Measurements from ENCODE around the gene CACNG7. TPM values are rescaled to one million over a fixed set of nuclear protein-coding genes. Genes with fewer than 3 reads are reported as not detected.
A peak's percentile ranks its signal among the peaks of the same experiment; 100 is the strongest.

The CACNG7 gene
- total and polyA plus RNA-seq, 3 experiments from 2014 or later, result not detected

DNA sequence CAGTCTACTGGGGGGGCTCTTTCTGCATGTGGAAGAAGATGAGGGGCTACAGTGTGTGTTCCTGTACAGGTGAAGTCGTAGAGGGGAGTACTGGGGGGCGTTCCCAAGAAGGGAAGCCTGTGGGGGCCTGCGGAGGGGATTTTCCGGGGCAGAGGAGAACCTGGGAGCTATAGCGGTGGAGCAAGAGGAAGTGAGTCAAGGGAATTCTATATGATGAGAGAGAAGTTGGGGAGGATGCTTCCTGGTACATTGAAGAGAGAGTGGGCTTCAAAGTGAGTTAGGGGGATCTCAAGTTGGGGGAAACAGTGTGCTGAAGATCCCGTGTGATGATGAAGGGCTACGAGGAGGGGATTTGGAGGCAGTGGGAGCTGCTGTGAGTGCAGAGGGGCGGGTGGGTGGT, 51.8 kb downstream of the CACNG7 start:
- CTCF ChIA-PET, result no interaction called here
- Mint-ChIP-seq H3K27ac (no peak overlapping the region), H3K4me3 (no peak overlapping the region), H3K4me1 (peaks cover 3 to 14% (median 7%) of the 10 kb centered on the region in 3 donors), H3K9me3 (peaks cover 0 to 2% (median 0%) of the 10 kb centered on the region in 5 donors), H3K27me3 (peaks cover 63 to 74% of the 10 kb centered on the region in 2 donors), H3K36me3 (no peaks in the 10 kb centered on the region)
- Histone ChIP-seq H3K36me3 (ENCODE audit: insufficient read depth, low read length) (no peaks in the 10 kb centered on the region), H3K9me3 (ENCODE audit: low read length) (no peaks in the 10 kb centered on the region), H3K4me3 (ENCODE audit: low read length) (no peak overlapping the region), H3K27ac (ENCODE audit: low read depth, low read length) (no peak overlapping the region), H3K27me3 (ENCODE audit: insufficient read depth, low read length, poor library complexity, severe bottlenecking) (peaks cover 31% of the 10 kb centered on the region), H3K4me1 (ENCODE audit: insufficient read depth, low read length) (no peaks in the 10 kb centered on the region)
- no peak for DNase-seq
- POLR2A ChIA-PET, result no interaction called here

DNA sequence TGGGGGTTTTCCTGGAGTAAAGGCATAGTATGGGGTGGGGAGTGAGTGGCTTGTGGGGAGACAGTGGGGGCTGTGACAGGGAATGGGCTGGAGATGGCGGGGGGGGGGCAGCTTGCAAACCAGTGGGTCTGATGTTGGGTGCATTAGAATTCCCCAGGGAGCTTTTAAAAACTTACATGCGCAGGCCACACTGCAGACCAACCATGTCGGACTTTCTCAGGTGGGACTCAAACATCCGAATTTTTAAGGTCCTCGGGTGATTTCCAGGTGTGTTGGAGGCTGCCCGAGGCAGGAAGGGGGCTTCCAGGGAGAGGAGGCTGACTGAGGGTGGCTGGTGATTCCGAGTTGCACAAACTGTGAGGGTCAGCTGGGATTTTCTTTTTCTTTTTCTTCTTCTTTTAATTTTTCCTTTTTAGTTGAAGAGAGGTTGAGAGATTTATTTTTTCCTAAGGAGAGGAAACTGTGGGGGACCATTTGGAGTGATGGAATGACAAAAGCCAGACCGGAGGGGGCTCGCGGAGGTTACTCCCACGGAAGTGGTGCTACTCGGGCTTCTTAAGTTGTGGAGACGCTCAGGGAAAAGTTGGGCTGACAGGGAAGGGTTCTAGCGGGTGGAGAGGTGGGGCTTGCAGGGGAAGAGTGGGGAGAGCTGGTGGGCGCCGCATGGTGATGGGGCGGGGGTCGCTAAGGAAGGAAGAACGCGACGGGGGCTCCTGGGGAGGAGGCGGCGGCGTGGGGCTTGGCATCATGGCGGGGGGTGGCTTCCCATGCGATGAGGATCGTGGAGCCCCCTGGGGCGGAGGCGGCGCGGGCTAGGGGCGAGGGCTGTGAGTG, 52.7 kb downstream of the CACNG7 start:
- Histone ChIP-seq H3K27me3 (ENCODE audit: insufficient read depth, low read length, poor library complexity, severe bottlenecking) (peaks cover 31% of the 10 kb centered on the region), H3K27ac (ENCODE audit: low read depth, low read length) (no peak overlapping the region), H3K9me3 (ENCODE audit: low read length) (no peaks in the 10 kb centered on the region), H3K4me1 (ENCODE audit: insufficient read depth, low read length) (no peaks in the 10 kb centered on the region), H3K4me3 (ENCODE audit: low read length) (no peak overlapping the region), H3K36me3 (ENCODE audit: insufficient read depth, low read length) (no peaks in the 10 kb centered on the region)
- CTCF ChIA-PET, result no interaction called here
- H3K9me3 Mint-ChIP-seq, result peaks cover 0 to 2% (median 0%) of the 10 kb centered on the region in 5 donors
- no peak for DNase-seq
- no peaks in the 10 kb centered on the region for H3K36me3 Mint-ChIP-seq
- no peak overlapping the region for H3K27ac Mint-ChIP-seq
- peaks cover 3 to 14% (median 7%) of the 10 kb centered on the region in 3 donors for H3K4me1 Mint-ChIP-seq
- H3K27me3 Mint-ChIP-seq, result peaks cover 62 to 79% of the 10 kb centered on the region in 2 donors
- POLR2A ChIA-PET, result no interaction called here
- no peak overlapping the region for H3K4me3 Mint-ChIP-seq

DNA sequence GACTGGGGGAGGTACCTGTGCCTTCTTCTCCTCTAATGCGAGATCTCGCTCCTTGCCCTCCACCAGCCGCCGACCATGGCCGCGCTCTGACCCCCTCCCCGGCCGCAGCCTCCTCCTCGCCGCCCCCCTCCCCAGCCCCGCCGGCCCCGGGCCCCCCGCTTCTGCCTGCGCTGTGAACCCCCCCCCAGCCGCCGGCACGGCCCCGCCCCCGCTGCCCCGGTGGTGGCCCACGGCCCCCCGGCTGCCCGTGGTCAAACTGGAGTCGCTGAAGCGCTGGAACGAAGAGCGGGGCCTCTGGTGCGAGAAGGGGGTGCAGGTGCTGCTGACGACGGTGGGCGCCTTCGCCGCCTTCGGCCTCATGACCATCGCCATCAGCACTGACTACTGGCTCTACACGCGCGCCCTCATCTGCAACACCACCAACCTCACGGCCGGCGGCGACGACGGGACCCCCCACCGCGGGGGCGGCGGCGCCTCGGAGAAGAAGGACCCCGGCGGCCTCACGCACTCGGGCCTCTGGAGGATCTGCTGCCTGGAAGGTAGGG, 53.9 kb downstream of the CACNG7 start, which contains the start of gene CACNG8:
TSS of gene CACNG8 (plus strand) at position 51 of the 545 bp plus-strand sequence.
- no peaks in the 10 kb centered on the region for H3K36me3 ChIP-seq (ENCODE audit: insufficient read depth, low read length)
- Mint-ChIP-seq H3K4me3 (no peak within 1 kb of the TSS), H3K36me3 (no peaks in the 10 kb centered on the region), H3K27me3 (peaks cover 53 to 77% of the 10 kb centered on the region in 2 donors), H3K27ac (peak within 1 kb of the TSS in 1 of 8 donors; percentile 65), H3K9me3 (peaks cover 0 to 2% (median 0%) of the 10 kb centered on the region in 5 donors), H3K4me1 (peaks cover 3 to 10% (median 5%) of the 10 kb centered on the region in 3 donors)
- H3K9me3 ChIP-seq (ENCODE audit: low read length), result no peaks in the 10 kb centered on the region
- DNase-seq, result no peak
- POLR2A ChIA-PET, result no interaction called here
- peaks cover 34% of the 10 kb centered on the region for H3K27me3 ChIP-seq (ENCODE audit: insufficient read depth, low read length, poor library complexity, severe bottlenecking)
- H3K27ac ChIP-seq (ENCODE audit: low read depth, low read length), result no peak within 1 kb of the TSS
- no peak within 1 kb of the TSS for H3K4me3 ChIP-seq (ENCODE audit: low read length)
- CTCF ChIA-PET, result no interaction called here
- H3K4me1 ChIP-seq (ENCODE audit: insufficient read depth, low read length), result no peaks in the 10 kb centered on the region

DNA sequence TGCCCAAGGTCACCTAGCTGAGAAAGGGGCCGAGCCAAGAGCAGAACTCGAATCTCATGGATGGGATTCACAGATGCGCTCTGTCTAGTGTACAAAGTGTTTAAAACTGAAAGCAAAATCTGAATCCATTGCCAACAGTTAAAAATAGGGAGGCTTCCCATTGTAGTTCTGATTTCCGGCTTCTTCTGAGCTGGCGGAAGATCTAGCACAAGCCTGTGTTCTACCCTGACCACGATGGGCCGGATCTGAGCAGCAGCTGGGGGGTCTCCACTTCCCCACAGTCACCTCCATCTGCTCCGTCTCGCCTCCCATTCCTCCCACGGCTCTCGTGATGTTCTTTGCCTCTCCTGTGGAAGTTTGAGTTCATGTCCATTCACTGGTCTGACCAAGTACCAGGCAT, 56.0 kb downstream of the CACNG7 start:
- no peaks in the 10 kb centered on the region for H3K9me3 Mint-ChIP-seq
- H3K9me3 ChIP-seq (ENCODE audit: low read length), result no peaks in the 10 kb centered on the region
- no peaks in the 10 kb centered on the region for H3K36me3 Mint-ChIP-seq
- DNase-seq, result no peak
- H3K27me3 ChIP-seq (ENCODE audit: insufficient read depth, low read length, poor library complexity, severe bottlenecking), result peaks cover 26% of the 10 kb centered on the region
- no peaks in the 10 kb centered on the region for H3K36me3 ChIP-seq (ENCODE audit: insufficient read depth, low read length)
- H3K4me3 Mint-ChIP-seq, result no peak overlapping the region
- no peak overlapping the region for H3K27ac ChIP-seq (ENCODE audit: low read depth, low read length)
- peaks cover 42 to 62% of the 10 kb centered on the region in 2 donors for H3K27me3 Mint-ChIP-seq
- H3K4me1 Mint-ChIP-seq, result peaks cover 0 to 6% (median 4%) of the 10 kb centered on the region in 3 donors
- peak overlapping the region in 3 of 8 donors; percentile 27 to 62 (median 60) for H3K27ac Mint-ChIP-seq
- ChIA-PET CTCF (interaction anchor here (1.2 kb wide), 1 partner anchor 59 kb away, joined by 3 read pairs; no protein-coding TSS in a partner anchor), POLR2A (no interaction called here)
- no peaks in the 10 kb centered on the region for H3K4me1 ChIP-seq (ENCODE audit: insufficient read depth, low read length)
- H3K4me3 ChIP-seq (ENCODE audit: low read length), result no peak overlapping the region

DNA sequence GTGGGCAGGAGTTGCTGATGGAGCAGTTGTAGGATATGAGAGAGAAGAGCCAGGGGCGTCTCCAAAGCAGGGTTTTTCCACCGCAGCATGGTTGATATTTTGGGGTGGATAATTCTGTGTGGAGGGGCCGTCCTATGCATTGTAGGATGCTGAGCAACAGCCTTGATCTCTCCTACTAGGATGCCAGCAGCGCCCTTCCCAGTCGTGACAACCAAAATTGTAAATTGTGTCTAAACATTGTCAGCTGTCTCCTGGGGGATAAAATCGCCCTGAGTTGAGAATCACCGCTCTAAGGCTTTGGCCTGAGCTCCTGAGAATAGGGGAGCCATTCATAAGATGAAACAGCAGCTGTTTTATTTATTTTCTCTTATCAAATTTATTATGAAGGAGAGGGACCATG, 57.9 kb downstream of the CACNG7 start:
- peaks cover 0 to 3% (median 0%) of the 10 kb centered on the region in 5 donors for H3K9me3 Mint-ChIP-seq
- H3K9me3 ChIP-seq (ENCODE audit: low read length), result no peaks in the 10 kb centered on the region
- no peaks in the 10 kb centered on the region for H3K36me3 ChIP-seq (ENCODE audit: insufficient read depth, low read length)
- ChIA-PET CTCF (no interaction called here), POLR2A (no interaction called here)
- H3K27ac Mint-ChIP-seq, result no peak overlapping the region
- no peak for DNase-seq
- peaks cover 0 to 6% (median 4%) of the 10 kb centered on the region in 3 donors for H3K4me1 Mint-ChIP-seq
- H3K27ac ChIP-seq (ENCODE audit: low read depth, low read length), result no peak overlapping the region
- H3K4me3 Mint-ChIP-seq, result no peak overlapping the region
- no peaks in the 10 kb centered on the region for H3K4me1 ChIP-seq (ENCODE audit: insufficient read depth, low read length)
- no peak overlapping the region for H3K4me3 ChIP-seq (ENCODE audit: low read length)
- H3K27me3 ChIP-seq (ENCODE audit: insufficient read depth, low read length, poor library complexity, severe bottlenecking), result peaks cover 16% of the 10 kb centered on the region
- H3K27me3 Mint-ChIP-seq, result peaks cover 25 to 47% of the 10 kb centered on the region in 2 donors
- H3K36me3 Mint-ChIP-seq, result no peaks in the 10 kb centered on the region

DNA sequence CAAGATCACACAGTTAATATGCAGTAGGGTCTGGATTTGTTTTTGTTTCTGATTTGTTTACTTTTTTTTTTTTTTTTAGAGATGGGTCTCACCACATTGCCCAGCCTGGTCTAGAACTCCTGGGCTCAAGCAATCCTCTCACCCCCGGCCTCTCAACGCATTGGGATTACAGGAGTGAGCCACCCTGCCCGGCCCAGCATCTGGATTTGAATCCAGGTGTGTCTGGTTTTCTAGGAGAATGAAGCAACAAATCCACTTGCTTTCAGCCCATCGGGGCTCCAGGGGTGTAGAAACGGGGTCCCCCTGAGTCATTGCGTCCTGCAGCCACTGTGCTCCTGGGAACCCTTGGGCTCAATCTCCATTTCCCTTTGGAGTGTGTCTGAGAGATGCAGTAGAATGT, 60.3 kb downstream of the CACNG7 start:
- no peak overlapping the region for H3K4me3 Mint-ChIP-seq
- peaks cover 0 to 6% (median 4%) of the 10 kb centered on the region in 3 donors for H3K4me1 Mint-ChIP-seq
- no peak overlapping the region for H3K27ac Mint-ChIP-seq
- H3K27ac ChIP-seq (ENCODE audit: low read depth, low read length), result no peak overlapping the region
- H3K4me3 ChIP-seq (ENCODE audit: low read length), result no peak overlapping the region
- peaks cover 15% of the 10 kb centered on the region for H3K27me3 ChIP-seq (ENCODE audit: insufficient read depth, low read length, poor library complexity, severe bottlenecking)
- no peaks in the 10 kb centered on the region for H3K36me3 ChIP-seq (ENCODE audit: insufficient read depth, low read length)
- CTCF ChIA-PET, result no interaction called here
- peaks cover 0 to 3% (median 0%) of the 10 kb centered on the region in 5 donors for H3K9me3 Mint-ChIP-seq
- no peaks in the 10 kb centered on the region for H3K9me3 ChIP-seq (ENCODE audit: low read length)
- DNase-seq, result no peak
- no peaks in the 10 kb centered on the region for H3K4me1 ChIP-seq (ENCODE audit: insufficient read depth, low read length)
- peaks cover 24 to 44% of the 10 kb centered on the region in 2 donors for H3K27me3 Mint-ChIP-seq
- no peaks in the 10 kb centered on the region for H3K36me3 Mint-ChIP-seq
- POLR2A ChIA-PET, result no interaction called here

DNA sequence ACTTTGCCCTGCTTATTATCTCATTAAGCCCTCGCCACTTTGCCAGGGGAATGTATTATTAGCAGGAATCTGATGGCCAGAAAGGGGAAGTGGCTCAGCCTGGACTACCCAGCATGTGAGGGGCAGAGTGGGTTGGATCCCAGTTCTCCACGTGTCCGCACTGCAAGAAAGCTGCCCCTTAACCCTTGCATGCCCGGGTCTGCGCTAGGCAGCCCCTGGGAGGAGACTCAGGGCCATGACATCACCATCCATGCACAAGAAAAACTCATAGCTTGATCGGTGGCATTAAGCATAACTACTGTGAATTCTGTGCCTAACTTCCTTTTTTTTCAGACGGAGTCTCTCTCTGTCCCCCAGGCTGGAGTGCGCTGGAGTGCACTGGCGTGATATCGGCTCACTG, 62.6 kb downstream of the CACNG7 start:
- Mint-ChIP-seq H3K4me3 (no peak overlapping the region), H3K27me3 (peaks cover 24 to 38% of the 10 kb centered on the region in 2 donors), H3K27ac (no peak overlapping the region), H3K9me3 (peaks cover 0 to 3% (median 0%) of the 10 kb centered on the region in 5 donors), H3K4me1 (no peaks in the 10 kb centered on the region), H3K36me3 (no peaks in the 10 kb centered on the region)
- no peaks in the 10 kb centered on the region for H3K9me3 ChIP-seq (ENCODE audit: low read length)
- ChIA-PET POLR2A (no interaction called here), CTCF (no interaction called here)
- H3K36me3 ChIP-seq (ENCODE audit: insufficient read depth, low read length), result no peaks in the 10 kb centered on the region
- no peak overlapping the region for H3K4me3 ChIP-seq (ENCODE audit: low read length)
- DNase-seq, result no peak
- no peaks in the 10 kb centered on the region for H3K4me1 ChIP-seq (ENCODE audit: insufficient read depth, low read length)
- H3K27ac ChIP-seq (ENCODE audit: low read depth, low read length), result no peak overlapping the region
- H3K27me3 ChIP-seq (ENCODE audit: insufficient read depth, low read length, poor library complexity, severe bottlenecking), result peaks cover 6% of the 10 kb centered on the region

DNA sequence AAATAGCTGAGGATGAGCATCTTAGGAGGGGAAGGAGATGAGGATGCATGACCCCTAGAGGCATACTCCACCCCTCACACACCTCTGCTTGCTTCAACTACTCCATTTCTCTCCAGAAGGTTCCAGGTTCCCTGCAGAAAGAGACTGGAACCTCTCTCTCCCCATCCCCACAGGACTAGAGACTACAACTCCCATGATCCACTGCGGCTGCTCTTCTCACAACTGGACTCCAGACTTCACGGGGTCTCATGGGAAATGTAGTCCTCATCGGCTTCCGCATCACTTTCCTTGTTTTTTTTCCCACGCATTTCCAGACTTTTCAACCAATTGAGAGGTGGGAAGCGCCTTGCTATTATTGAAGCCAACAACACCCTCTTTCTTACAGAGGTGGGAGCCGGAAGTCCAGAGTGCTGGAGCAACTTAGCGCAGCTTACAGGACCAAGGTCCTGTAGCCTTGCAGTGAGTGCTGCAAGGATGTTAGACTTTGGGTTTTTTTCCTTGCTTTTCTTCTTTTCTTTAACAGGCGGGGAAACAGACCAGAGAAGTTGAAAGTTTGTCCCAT, 68.4 kb downstream of the CACNG7 start:
- H3K27me3 ChIP-seq (ENCODE audit: insufficient read depth, low read length, poor library complexity, severe bottlenecking), result peaks cover 24% of the 10 kb centered on the region
- H3K4me3 ChIP-seq (ENCODE audit: low read length), result peak overlapping the region; percentile 13
- peak overlapping the region in 1 of 8 donors; percentile 19 for H3K27ac Mint-ChIP-seq
- peaks cover 0 to 11% (median 0%) of the 10 kb centered on the region in 3 donors for H3K36me3 Mint-ChIP-seq
- CTCF ChIA-PET, result interaction anchor here (1.0 kb wide), 1 partner anchor 46 kb away, joined by 3 read pairs; no protein-coding TSS in a partner anchor
- no peak overlapping the region for H3K27ac ChIP-seq (ENCODE audit: low read depth, low read length)
- H3K9me3 ChIP-seq (ENCODE audit: low read length), result no peaks in the 10 kb centered on the region
- H3K4me1 ChIP-seq (ENCODE audit: insufficient read depth, low read length), result peaks cover 8% of the 10 kb centered on the region
- peak; percentile 40 to 67 (median 49) for DNase-seq
- POLR2A ChIA-PET, result no interaction called here
- H3K4me1 Mint-ChIP-seq, result peaks cover 21 to 32% (median 27%) of the 10 kb centered on the region in 3 donors
- peak overlapping the region; percentile 9 to 87 (median 81) for H3K4me3 Mint-ChIP-seq
- peaks cover 0 to 14% (median 13%) of the 10 kb centered on the region in 5 donors for H3K9me3 Mint-ChIP-seq
- H3K36me3 ChIP-seq (ENCODE audit: insufficient read depth, low read length), result no peaks in the 10 kb centered on the region
- peaks cover 59 to 68% of the 10 kb centered on the region in 2 donors for H3K27me3 Mint-ChIP-seq

All from CD8-positive, alpha-beta memory T cell (primary cell).